HG03097 (cell line): ENCODE data around the gene PDE4D.
"Not testable (repeated sequence)": the region's sequence is repeated elsewhere in the genome, so short reads cannot be mapped to it uniquely, and the experiment has no call there.

Source experiments
- ATAC-seq: cut with Tn5 transposase; IDR thresholded peaks from one replicate; pipeline ENCODE4 v1.9.1; 2021; ENCODE audit not compliant: unreplicated experiment, low FRiP score

Gene PDE4D

GRCh38 chr5:59807806-59808205 is 85.7 kb downstream of the PDE4D start:
- no peak for ATAC-seq

DNA sequence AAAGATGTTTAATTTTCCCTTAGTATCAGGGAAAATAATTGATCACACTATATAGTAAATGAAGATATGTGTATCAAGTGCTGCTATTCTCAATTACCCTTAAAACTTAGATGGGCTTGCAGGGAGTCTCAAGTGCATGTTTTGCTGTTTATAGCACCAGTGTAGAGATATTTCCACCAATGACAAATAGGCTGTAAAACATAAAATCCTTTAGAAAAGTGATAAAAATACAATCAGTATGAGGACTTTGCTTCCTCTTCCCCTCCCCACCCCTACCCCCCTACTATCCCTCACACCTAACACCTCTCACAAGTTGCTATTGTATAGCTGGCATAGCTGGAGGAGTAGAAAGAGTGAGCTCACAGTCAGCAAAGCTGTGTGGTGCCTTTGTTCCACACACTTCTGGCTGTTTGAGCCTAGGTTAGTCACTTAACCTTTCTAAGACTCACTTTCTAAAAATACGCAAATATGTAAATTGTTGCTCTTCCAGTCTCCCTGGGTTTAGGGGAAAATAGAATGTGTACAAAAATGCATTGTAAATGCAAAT is 93.1 kb downstream of the PDE4D start:
- no peak for ATAC-seq

DNA sequence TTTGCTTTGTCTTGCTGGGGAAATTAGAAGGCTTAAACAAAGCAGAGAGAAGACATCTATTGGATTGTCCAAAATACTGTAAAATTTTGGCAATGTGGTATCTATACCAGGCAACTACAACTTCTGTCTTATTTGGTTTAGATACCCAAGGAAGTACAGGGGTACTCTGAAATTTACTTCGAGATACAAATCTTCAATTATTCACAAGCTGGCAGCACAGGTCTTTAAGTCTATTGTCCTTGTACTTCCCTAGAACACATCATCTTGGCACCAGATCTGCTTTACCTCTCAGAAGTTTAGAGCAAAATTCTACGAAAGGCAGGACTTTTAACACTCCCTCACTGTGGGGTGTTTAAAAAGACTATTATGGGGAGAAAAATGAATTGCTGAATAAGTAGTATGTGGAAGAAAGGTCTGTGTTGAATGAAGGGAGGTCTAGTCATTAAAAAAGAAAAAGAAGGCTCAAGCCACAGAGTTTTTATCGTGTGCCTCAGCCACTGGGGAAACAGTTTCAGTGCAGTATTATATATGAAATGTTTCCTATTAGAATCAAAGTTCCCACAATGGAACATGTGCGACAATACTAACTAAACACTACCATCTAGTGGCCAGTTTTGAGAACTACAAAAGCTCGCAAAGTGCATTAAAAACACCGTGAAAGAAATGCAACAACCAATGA is 93.7 kb downstream of the PDE4D start:
- ATAC-seq: peak; percentile 47

DNA sequence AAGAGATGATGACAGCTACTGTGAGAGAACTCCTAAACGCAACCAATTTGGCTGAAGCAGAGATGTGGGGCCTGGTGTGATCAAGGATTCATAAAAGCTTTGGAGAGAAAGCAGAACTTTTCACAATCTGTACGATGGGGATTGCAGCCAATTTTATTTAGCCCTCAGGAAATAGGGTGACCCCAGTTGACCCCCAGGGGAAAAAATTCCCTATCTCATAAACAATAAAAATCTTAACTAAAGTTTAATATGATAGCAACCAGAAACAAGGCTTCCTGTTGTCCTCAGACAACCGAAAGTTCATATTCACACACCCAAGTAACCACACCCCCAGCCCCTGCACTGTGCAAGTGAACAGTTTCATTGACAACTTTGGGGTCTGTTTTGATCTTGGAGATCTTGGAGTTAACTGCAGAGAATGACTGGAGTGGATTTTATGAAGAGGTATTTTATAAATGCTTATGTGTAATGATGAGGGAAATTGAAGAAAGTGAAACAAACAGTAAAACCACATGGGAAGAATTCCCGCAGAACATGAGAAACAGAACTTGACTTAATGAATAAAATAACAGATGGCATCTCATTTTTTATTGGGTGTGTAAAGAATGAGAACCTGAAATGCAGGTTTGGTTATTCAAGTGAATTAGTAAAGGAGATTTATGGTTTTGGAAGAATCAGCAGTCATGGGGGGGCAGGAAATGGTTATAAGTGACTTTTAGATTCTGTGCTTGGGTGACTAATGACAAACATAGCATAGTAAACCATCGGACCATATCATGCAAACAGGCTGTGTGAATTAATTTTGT is 94.5 kb downstream of the PDE4D start:
- ATAC-seq: peak; percentile 50

DNA sequence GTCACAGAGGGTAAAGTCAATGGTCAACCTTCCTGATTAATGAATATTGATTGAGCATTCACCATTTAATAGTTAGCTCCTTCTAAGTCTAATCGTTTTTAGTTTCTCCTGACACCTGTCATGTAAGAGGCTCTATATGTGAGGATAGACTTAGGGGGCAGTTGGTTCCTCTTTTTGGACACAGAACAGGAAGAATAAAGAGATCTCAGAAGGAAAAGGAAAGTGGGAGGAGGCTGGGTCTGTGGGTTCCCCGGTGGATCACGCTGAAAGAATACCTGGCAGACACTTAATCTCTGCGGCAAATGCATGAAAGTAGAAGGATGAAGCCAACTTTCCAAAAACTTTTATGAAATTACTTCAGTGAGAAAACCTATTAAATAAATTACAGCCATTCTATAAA is 98.4 kb downstream of the PDE4D start:
- no peak for ATAC-seq

- ATAC-seq: no peak
These were observed 100.4 kb downstream of the PDE4D start for GRCh38 chr5:59792983-59793585.

GRCh38 chr5:59791617-59792016 is 101.9 kb downstream of the PDE4D start:
- no peak for ATAC-seq

GRCh38 chr5:59790776-59791475 is 102.6 kb downstream of the PDE4D start:
- no peak for ATAC-seq

DNA sequence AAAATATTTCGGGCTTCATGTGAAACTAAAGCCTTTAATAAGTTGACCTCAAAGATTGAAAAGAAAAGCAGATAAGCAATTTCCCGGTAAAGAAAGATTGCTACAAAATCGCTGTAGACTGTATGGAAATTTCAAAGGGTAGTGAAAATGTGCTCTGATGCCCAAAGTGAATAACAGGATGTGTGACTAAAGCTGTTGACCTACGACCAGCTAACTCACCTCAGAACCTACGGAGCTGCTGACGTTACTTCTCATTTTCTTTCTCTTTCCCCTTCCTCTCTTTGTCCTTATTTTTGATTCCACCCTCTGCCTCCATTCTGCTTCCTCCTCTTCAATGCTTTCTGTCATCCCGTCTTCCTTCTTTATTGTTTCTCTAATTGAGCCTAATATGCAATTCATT is 103.2 kb downstream of the PDE4D start:
- no peak for ATAC-seq

- ATAC-seq: no peak
These were observed 103.6 kb downstream of the PDE4D start for GRCh38 chr5:59789894-59790293.

GRCh38 chr5:59789197-59789596 is 104.3 kb downstream of the PDE4D start:
- ATAC-seq: no peak

DNA sequence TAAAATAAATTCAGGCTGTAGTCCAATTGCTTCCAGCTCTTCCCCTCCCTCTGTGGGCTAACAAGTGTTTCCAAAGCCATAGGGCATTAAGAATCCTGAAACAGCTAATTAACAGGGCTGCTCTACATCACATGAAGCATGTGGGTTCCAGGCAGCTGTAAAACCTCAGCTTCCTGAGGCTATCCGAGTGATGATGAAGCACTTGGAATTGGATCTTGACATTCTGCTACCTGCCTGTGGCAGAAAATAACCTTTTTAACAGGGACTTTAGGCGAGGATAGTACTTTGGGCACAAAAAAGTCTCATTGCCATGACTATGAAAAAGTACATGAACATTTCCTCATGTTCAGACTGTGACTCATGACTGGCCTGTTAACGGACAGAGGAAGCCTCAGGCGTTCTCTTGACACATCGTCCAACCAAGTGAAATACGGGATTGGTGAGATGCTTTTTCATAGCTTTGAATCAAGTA is 107.2 kb downstream of the PDE4D start:
- no peak for ATAC-seq

DNA sequence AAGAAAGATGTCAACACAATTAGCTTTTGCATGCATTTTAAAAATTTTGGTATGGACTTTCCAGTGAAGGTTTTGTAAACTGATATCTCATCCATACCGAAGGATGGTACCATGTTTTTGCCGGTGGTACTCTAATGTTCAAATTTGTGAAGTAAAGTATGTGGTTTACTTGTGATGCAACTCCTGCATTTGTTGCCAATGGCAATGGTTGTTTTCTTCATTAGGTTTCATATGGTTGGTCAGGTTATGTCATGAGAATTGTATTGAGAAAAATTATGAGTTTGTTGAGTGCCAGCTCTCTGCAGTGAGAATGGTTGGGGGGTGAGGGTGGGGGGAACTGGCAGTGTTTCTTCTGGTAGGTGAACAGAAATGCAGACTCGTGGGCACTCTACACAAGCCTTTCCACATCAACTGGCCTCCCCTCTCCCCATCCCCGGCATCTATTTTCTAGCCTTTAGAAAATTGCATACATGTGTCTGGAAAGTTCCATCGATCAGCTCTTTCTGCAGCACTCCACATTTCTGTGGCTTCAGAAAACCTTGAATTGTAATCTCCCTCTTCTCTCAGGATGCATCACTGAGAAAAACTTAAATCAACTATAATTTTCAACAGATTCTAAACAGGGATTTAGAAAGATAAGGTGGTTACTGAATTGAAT is 107.7 kb downstream of the PDE4D start:
- ATAC-seq: no peak

GRCh38 chr5:59784708-59785107 is 108.8 kb downstream of the PDE4D start:
- ATAC-seq: not testable (repeated sequence)

- no peak for ATAC-seq
These were observed 110.3 kb downstream of the PDE4D start for GRCh38 chr5:59783264-59783663.

GRCh38 chr5:59782856-59783255 is 110.7 kb downstream of the PDE4D start:
- ATAC-seq: no peak

DNA sequence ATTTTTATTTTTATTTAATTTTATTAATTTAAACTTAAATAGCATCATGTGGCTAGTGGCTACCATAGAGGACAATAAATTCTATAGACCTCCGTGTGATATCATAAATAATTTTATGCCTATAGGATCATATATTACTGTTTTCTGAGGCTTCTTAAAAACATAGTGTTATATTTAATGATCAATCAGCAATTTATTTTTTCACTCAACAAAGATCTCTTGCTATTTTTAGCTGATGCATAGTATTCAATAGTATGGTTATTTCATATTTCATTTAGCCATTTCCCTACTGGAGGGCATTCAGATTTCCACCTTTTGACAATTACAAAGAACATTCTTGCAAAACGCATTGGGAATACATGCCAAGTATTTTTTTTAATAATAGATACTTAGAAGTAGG is 114.1 kb downstream of the PDE4D start:
- no peak for ATAC-seq

DNA sequence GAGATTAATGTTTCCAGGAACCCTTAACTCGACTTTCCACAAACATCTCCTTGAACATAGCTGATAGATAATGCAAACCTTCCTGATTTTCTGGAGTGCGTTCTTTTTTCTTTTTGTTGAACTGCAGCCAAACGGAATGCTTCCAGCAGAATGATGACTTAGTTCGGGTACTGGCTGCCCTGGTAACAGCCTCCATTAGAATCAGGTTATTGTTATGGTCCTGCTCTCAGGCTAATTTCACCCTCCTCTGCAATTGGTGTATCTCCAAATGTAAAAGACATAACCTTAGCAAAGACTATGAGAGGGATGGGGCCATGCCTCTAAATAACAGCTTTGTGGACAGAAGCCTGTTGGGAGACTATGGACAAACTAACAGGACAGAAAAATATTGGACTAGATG is 116.5 kb downstream of the PDE4D start:
- ATAC-seq: no peak

DNA sequence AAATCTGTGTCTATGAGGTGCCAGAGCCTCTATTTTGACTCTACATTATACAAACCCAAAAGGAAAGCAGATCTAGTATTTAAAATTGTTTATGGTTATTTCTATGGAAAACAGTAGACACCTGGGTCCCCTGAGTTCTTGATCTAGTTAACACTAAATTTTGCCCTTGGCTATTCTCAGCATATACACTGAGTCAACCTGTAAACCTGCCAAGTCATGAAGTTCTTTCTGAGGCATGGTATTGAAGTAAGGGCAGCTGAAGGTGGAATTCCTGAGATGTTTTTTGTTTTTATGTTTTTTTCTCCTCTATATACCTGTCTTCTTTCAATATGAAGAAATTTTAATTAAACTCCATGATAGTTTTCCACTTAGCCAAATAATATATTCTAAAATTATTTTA is 120.2 kb downstream of the PDE4D start:
- no peak for ATAC-seq

GRCh38 chr5:59772757-59773156 is 120.8 kb downstream of the PDE4D start:
- ATAC-seq: no peak
